ENCODE data around the gene AKAP6.
"Not testable (repeated sequence)": the region's sequence is repeated elsewhere in the genome, so short reads cannot be mapped to it uniquely, and the experiment has no call there.

AKAP6 gene

GRCh38 chr14:32757568-32757967 lies 428.5 kb downstream of the AKAP6 start:
- no peak for DNase-seq (ENCODE audit: low read depth)

- no peak for DNase-seq (ENCODE audit: low read depth)
Measured at GRCh38 chr14:32761381-32761968, 432.4 kb downstream of the AKAP6 start.

- no peak for DNase-seq (ENCODE audit: low read depth)
Measured at GRCh38 chr14:32762886-32763285, 433.8 kb downstream of the AKAP6 start.

GRCh38 chr14:32763673-32764072 lies 434.6 kb downstream of the AKAP6 start:
- DNase-seq (ENCODE audit: low read depth): no peak

DNA sequence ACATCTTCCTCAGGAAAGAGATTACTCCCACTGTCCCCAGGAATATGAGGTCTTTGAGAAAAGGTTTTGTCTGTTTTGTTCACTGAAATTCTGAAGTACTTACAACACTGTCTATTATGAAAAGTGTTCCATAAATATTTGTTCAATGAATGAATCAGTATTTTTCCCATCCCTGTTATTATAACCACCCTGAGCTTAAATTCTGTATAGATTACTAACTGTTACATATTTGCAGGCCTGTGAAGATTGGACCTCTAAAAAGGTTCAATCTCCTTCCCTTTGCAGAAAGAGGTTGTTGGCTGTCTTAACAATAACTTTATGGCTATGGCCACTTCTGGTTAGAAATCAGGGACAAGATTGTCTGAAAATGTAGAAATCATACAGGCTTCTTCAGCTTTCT lies 435.0 kb downstream of the AKAP6 start:
- DNase-seq (ENCODE audit: low read depth): no peak

DNA sequence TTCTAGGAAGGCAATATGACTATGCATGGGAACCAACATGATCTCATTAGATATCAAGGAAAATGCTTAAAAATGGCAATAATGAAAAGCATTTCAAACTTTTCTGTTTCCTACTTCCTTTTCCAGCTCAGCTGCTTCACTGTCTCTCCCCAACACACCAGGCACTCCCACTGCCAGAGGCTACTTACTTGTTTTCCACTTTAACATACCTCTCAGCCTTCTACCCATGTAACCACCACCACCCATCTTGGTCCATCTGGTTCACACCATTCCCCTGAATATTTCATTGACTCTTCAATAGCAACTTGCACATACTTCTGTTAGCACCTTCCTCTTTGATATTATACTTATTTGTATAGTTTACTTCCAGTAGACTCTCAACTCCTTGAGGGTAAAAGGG lies 441.3 kb downstream of the AKAP6 start:
- no peak for DNase-seq (ENCODE audit: low read depth)

GRCh38 chr14:32774214-32774613 lies 445.1 kb downstream of the AKAP6 start:
- DNase-seq (ENCODE audit: low read depth): no peak

GRCh38 chr14:32779840-32780239 lies 450.7 kb downstream of the AKAP6 start:
- no peak for DNase-seq (ENCODE audit: low read depth)

- DNase-seq (ENCODE audit: low read depth): no peak
Measured at GRCh38 chr14:32784405-32784804, 455.3 kb downstream of the AKAP6 start.

- DNase-seq (ENCODE audit: low read depth): no peak
Measured at GRCh38 chr14:32785585-32785984, 456.5 kb downstream of the AKAP6 start.

DNA sequence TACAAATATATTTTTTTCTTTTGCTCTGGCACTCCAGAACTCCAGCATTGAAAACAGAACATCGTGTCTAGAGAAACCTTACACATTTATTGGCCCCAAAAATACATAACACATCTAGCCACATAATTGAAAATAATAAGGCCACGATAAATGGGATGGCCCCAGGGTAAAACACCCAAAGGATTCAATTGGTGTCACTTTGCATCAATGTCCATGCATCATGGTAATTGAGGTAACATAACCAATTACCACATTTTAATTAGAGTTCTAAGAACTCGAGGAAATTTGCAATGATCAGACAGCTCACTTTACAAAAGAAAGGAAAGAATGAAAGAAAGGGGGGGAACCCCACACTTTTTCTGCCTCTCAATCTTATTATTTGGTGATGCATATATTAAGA lies 457.8 kb downstream of the AKAP6 start:
- DNase-seq (ENCODE audit: low read depth): no peak

DNA sequence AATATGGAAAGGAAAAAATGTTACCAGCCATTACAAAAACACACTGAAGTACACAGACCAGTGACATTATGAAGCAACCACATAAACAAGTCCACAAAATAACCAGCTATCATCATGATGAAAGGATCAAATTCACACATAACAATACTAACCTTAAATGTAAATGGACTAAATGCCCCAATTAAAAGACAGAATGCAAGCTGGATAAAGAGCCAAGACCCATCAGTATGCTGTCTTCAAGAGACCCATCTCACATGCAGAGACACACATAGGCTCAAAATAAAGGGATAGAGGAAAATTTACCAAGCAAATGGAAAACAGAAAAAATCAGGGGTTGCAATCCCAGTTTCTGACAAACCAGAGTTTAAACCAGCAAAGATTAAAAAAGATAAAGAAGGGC lies 463.9 kb downstream of the AKAP6 start:
- DNase-seq (ENCODE audit: low read depth): not testable (repeated sequence)

- no peak for DNase-seq (ENCODE audit: low read depth)
Measured at GRCh38 chr14:32800320-32800719, 471.2 kb downstream of the AKAP6 start.

DNA sequence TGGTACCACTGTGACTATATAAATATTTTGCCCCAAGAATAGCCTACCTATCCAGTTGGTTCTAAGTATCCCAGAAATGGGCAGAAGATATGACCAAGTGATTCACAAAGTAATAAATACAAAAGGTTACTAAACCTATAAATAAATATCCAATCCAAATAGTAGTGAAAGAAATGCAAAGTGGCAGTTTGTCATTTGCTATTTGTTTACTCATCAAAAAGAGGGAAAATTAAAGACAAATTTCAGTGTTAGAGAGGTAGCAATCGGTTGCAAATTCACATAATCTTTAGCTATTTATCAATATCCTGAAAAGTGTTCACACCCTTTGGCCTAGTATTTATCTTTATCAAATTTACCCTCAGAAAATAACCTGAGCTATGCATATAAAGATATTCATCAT lies 473.2 kb downstream of the AKAP6 start:
- DNase-seq (ENCODE audit: low read depth): no peak

DNA sequence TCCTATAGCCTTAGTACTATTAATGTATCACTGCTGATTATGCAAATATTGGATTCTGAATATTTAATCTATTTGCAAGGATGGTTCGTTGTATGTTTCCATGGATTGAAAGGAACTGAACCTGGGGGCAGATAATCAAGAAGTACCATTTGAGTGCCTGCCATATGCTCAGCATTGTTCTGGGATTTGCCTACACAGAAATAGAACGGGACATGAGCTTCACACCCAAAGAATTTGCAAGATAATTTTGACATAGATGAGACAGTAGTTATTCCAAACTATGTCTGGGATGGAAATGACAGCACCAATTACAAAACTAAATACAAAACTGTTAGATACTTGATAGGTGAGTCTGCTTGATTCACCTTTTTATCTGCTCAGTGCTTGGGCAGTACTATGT lies 476.9 kb downstream of the AKAP6 start:
- DNase-seq (ENCODE audit: low read depth): no peak

DNA sequence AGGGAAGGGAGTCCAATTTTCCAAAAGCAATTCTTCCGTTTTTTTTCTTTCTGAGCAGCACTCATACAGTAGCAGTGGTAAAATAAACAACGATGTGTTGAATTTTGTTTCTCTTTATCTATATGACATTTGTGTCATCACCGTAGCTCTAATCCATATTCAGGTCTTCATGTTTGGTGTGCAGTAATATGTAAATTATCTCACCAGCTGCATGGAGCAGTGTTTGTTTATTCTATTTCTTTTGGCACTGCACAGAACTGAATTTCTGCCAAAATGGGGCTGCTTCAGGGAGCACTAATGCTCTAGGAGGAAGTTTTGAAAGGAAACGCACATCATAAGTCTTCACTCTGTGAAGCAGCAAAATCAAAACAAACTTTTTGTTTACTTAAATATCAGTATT lies 479.5 kb downstream of the AKAP6 start:
- DNase-seq (ENCODE audit: low read depth): no peak

DNA sequence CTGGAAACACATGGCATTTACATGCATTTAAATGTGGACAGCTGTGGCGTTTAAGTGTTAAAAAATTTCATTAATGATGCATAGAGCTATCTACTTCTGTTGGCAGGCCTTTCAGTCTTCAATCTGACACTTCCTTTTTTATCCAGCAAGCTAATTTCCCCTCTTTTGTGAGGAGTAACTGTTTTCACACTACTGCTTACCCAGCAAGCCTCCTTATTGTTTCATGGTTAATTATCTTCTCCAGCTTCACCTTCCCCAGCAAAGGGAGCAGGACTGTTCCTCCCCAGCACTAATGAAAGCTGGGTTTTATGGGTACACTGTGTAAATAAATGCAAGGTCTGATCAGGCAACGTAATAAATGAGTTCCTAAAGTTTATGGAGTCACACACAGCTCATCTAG lies 480.2 kb downstream of the AKAP6 start:
- no peak for DNase-seq (ENCODE audit: low read depth)

DNA sequence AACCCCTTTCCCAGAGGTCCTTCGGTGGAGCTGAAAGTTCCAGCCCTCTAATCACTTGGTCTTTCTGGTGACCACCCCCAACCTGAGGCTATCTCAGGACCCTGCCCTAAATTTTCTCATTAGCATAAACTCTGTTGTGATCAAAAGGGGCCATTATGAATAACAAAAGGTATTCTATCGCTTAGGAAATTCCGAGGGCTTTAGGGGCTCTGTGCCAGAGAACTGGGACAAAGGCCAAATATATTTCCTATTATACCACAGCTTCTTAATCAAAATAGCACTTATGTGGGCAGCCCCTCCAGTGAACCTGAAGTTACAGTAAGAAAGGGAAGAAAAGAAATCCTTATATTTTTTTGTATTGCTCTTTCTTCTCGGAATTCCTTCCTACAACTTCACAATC lies 484.3 kb downstream of the AKAP6 start:
- no peak for DNase-seq (ENCODE audit: low read depth)

DNA sequence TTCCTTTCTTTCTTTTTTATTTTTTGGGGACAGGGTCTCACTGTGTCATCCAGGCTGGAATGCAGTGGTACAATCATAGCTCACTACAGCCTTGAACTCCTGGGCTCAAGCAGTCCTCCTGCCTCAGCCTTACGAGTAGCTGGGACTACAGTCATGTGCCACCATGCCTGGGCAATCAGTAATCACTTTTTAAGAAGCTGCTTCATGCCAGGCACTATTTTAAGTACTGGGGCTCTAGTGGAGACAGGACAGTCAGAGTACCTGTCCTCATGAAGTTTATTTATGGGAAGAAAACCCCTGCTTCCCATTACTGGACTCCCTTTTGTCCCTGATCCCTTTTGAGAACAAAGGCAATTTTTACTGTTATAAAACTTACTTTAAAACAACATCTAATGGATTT lies 485.6 kb downstream of the AKAP6 start:
- no peak for DNase-seq (ENCODE audit: low read depth)

DNA sequence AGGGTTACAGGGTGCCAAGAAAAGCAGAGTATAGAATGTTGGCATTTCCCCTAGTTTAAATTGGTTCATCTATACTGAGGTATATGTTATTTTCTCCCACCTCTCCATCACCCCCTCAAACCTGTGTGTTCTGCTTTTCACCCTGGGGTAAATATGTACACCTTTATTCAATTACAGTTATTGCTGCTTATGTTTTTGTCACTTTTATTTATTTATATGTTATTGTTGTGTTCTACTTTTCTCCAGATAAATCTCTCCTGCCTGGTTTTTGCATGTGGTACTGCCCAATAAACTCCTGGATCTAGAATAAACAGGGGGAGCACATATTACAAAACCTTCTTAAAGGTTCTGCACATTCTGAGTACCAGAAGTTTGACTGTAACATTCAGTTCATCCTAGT lies 487.5 kb downstream of the AKAP6 start:
- no peak for DNase-seq (ENCODE audit: low read depth)

DNA sequence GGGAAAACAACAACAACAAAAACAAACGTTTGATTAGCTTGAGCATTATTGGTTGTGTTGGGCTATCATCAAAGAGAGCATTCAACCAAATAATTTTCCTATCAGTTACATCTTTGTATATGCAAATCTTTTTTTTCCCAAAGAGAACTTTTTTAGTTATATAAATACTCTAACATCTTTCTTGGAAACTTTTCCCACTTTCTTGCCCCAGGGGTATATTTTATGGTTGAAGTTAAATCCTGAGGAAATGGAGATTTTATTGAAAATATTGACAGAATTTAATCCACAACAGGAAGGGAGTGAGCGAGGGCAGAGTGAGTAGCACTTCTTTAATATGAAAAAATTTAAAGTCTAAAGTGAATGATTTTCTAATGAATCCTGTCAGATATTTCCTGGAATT lies 488.7 kb downstream of the AKAP6 start:
- DNase-seq (ENCODE audit: low read depth): no peak

DNA sequence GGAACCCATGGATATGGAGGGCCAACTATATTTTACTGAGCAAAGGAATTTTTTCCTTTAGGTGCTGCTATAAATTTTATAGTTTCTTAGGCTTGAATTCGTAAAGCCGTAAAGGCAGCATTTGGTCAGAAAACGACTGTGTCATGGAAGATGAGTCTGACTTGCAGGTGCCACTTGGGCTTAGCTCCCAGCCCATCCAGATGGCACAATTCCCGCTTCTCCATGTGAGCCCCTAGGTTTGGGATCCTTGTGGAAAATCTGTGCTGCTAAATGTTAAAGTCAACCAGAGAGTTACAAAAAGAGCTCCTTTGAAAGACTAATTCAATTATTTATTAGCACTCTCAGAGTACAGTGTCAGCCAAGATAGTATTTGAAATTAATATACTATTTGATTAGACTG lies 489.5 kb downstream of the AKAP6 start:
- no peak for DNase-seq (ENCODE audit: low read depth)

- DNase-seq (ENCODE audit: low read depth): no peak
Measured at GRCh38 chr14:32820181-32820580, 491.1 kb downstream of the AKAP6 start.

DNA sequence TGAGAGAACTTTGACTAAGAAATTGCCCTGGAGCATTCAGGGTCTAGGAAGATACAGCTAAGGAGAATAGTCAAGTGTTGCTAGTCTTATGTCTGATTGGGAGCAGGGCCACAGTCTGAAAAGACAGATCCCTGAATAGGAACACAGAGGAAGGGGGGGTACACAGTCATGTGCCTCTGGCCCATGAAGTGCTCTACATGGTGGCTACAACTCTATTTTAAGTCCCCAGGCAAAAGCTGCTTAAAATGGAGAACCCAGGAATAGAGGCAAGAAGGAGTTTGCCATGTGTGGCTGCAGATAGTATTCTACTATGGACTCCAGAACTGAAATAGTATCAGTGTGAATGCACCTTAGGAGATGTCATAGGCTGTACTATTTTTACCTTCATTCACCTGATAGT lies 491.6 kb downstream of the AKAP6 start:
- no peak for DNase-seq (ENCODE audit: low read depth)

All from CMK (cell line).